Measurements from ENCODE around the gene LMBRD1.

GRCh38 chr6:69785697-69786096 lies 11.1 kb downstream of the LMBRD1 start:
- TF ChIP-seq CTCF (optimal IDR thresholded peaks at IDR 0.05 in 1 of 3, IDR thresholded peaks at IDR 0.05 in 1 of 3, conservative IDR thresholded peaks at IDR 0.05 in 1 of 3; ENCODE audit: extremely low read depth in 1 of 3, insufficient read depth in 2 of 3, low read length in 3 of 3) (no peak), EZH2 (IDR thresholded peaks at IDR 0.05; ENCODE audit: low read length) (no peak)
